LoVo (cell line): ENCODE data around the gene LMF2.
"Not testable (repeated sequence)": the region's sequence is repeated elsewhere in the genome, so short reads cannot be mapped to it uniquely, and the experiment has no call there.

ENCODE experiments used
- DNase-seq: peaks from one replicate; pipeline ENCODE4 v3.0.0-alpha.2; 2016; ENCODE audit warnings: low spot score

Gene LMF2

GRCh38 chr22:50523806-50524675, 16.5 kb upstream of the LMF2 start:
- no peak for DNase-seq

GRCh38 chr22:50523458-50523805, 15.9 kb upstream of the LMF2 start:
- DNase-seq = no peak

- no peak for DNase-seq
These were observed 15.4 kb upstream of the LMF2 start for GRCh38 chr22:50522806-50523438.

GRCh38 chr22:50522208-50522805, 14.8 kb upstream of the LMF2 start:
- DNase-seq = no peak

DNA sequence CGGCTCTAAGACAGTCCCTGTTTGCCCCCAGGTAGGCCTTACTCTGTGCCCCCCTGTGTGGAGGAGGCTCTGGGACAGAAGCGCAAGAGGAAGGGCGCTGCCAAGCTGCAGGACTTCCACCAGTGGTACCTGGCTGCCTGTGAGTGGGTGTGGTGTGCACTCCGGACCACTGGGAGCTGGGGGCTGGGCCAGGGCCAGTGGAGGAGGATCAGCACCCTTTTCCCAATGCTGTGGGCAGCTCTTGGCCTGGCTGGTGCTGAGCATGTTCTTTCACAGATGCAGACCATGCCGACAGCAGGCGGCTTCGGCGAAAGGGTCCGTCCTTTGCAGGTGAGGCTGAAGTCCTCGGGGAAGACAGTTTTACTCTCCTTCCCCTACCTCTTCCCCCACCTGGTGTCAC, 14.2 kb upstream of the LMF2 start:
- DNase-seq = no peak

DNA sequence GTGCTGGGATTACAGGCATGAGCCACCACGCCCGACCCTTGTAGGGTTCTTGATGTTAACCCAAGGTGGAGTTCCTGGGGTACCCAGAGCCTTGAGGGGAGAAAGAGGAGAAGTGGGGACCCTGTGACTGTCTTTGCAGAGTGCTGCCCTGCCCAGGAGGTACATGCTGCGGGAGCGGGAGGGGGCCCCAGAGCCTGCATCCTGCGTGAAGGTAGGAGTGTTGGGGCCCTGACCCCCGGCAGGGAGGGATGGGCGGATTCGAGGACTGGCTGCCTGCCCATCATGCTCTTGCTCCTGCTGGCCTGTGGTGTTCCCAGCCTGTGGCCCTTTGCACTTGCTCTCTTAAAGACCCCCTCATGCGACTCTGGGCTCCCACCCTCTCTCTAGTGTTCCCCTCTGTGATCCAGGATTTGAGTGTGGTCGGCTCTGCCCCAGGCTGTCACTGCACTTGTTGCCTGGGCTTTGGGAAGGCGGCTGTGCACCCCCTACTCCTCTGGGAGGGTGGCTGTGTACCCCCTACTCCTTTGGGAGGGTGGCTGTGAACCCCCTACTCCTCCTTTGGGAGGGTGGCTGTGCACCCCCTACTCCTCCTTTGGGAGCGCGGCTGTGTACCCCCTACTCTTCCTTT, 13.4 kb upstream of the LMF2 start:
- DNase-seq = no peak

DNA sequence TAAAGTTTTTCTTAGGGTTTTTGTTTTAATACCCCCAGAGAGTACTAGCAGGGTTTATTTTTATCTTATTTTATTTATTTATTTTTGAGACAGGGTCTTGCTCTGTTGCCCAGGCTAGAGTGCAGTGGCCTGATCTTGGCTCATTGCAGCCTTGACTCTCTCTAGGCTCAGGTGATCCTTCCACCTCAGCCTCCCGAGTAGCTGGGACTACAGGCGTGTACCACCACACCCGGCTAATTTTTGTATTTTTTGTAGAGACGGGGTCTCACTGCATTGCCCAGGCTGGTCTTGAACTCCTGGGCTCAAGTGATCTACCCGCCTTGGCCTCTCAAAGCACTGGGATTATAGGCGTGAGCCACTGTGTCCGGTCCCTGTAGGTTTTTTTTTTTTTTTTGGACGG, 12.7 kb upstream of the LMF2 start:
- DNase-seq = not testable (repeated sequence)

DNA sequence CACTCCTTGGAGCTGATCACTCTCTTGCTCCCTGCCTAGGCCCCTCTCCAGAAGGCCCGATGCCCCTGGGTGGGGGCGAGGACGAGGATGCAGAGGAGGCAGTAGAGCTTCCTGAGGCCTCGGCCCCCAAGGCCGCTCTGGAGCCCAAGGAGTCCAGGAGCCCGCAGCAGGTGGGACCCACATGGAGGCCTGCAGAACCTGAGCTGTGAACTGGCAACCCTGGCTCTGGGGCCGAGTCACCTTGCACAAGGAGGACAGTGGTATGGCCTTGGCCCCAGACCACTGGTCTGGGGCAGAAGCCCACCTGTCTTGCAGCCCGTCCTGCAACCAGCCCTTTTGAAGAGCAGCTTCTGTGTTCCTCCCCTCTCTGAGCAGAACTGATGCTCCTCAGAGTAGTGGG, 11.6 kb upstream of the LMF2 start:
- DNase-seq = no peak

DNA sequence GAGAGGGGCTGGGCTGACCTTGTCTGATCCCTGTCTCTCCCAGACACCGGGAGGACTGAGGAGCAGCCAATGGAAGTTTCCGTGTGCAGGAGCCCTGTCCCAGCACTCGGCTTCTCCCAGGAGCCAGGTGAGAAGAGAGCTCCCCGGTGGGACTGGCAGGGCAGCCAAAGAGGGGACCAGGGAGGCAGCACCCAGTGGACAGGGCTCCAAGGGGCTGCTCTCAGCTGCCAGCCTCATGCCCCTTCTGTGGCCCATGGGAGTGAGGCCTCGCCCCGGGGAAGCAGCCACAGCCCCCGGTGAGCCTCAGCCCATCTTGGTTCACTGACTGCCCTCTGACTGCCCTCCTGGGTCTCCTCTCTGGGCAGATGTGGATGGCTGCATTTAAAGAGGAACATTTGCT, 11.1 kb upstream of the LMF2 start:
- DNase-seq = no peak

GRCh38 chr22:50517495-50518260, 10.2 kb upstream of the LMF2 start:
- no peak for DNase-seq

- DNase-seq = no peak
These were observed 9.4 kb upstream of the LMF2 start for GRCh38 chr22:50516891-50517290.

- DNase-seq = no peak
These were observed 8.6 kb upstream of the LMF2 start for GRCh38 chr22:50516068-50516467.

GRCh38 chr22:50513175-50513574, 5.7 kb upstream of the LMF2 start:
- DNase-seq = no peak

DNA sequence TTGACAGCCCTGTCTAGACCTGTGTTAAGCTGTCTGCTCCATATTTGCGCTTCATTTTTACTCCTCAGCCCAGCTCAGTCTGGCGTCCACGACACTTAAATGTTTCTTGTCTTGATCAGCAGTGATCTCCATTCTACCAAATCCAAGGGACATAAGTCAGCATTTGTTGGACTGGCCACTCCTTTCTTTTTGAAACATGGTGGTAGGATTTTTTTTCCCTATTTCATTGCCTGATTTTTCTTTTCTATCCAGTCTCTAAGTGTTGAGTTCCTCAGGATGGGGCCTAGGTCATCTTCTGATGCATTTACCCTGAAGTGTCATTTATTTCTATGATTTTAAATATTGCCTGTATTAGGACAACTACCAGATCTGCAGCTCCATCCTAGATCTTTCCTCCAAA, 1.4 kb upstream of the LMF2 start:
- no peak for DNase-seq

DNA sequence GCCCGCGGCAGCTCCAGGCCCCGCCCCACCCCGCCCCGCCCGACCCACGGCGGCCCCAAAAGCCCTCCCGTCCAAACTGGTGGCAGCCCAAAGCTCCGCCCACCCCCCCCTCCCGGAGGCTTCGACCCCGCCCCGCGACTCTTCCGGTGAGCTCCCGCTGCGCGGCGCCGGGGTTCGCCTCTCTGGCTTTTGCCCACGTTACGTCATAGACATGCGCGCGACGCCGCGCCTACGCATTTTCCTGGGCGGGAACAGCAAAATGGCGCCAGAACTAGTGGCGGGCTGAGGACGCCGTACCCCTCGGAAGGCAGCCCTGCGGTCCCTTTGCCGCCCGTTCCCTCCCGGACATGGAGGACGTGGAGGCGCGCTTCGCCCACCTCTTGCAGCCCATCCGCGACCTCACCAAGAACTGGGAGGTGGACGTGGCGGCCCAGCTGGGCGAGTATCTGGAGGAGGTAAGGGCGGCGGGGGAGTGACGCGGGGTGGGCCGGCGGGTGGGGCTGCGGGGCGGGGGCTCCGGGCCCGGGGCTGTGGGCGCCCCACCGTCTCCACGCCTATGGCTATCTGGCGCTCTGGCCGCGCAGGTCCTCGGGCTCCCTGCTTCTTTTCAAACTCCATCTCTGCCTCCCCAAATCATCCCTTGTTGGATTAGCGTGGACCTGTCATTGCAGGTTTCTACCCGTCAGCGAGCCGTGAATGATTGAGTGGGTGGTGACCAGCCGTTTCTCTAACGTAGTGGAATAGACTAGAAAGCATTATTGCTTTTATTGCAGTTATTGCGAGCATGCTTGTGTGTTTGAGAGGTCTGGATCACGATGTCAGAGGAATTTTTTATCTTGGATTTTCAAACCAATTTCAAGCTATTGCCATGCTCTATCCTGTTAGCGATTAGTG, 736 bp upstream of the LMF2 start, which contains the start of gene NCAPH2:
TSS of gene NCAPH2 (plus strand) at position 234 of the 894 bp plus-strand sequence. CDS start at position 348, 114 bp downstream.
- DNase-seq = peak; percentile 96

- DNase-seq = no peak
These were observed 686 bp downstream of the LMF2 start for GRCh38 chr22:50506611-50507420.

- DNase-seq = no peak
These were observed 1.5 kb downstream of the LMF2 start for GRCh38 chr22:50505776-50506610.

DNA sequence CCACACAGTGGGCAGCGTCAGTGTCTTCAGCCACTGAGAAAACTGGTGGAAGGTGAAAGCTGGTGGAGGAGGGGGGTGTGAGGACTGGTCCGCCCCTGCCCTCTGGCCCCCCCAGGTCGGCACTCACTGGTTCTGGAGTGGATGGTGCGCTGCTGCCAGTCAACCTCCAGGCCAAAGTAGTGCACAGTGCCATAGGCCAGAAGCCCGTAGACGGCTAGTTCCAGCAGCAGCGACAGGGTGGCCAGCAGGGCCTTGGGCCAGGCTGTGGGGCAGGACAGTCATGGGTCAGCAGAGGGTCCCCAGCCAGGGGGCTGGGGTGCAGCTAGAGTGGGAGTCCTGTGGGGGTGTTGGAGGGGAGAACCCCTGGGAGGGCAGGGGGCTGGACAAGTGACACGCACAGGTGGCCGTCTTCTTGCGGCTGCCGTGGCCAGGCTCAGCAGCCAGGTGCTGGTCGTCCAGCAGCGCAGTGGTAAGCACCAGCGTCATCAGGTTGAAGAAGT, 2.2 kb downstream of the LMF2 start:
- DNase-seq = no peak
